ENCODE data around the gene TMEM80.

The TMEM80 gene

DNA sequence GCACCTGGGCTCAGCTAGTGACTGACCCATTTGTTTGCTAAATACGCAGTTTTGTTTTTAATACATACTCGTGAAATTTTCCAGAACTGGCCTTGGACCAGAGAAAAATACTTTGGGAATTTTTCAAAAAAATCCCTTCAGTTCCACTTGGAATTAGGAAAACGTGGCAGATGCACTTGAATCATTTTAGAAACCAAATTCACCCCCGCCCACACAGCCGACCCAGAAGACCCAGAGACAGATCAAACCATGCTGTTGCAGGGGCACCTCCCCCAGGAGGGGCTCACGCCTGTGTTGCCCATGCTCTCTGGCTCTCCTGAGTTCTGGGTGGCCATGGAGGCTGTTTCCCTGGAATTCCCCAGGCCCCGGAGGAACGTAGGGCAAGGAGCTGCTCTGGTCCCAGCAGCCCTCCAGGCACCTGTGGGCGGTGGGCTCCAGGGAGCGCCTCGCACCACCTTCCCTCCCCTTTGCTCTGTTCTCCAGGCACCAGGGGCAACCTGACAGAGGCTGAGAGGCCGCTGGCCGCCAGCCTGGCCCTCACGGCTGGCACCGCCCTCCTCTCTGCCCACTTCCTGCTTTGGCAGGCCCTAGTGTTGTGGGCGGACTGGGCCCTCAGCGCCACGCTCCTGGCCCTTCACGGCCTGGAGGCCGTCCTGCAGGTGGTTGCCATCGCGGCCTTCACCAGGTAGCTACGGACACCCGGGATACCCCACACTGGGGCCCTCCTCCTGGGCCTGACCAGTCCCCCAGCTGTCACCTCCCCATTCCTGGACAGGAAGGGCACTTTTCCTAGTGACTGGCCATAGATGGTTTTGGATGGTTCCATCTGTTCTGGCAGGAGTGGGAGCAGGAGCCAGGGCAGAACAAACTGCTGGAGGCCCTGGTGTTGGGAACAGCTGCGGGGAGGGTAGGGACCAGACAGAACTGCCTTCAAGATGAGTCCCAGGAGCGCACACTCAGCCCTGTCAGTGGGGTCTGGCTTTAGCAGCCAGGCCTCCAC lies 7.1 kb downstream of the TMEM80 start:
- DNase-seq, result no peak

DNA sequence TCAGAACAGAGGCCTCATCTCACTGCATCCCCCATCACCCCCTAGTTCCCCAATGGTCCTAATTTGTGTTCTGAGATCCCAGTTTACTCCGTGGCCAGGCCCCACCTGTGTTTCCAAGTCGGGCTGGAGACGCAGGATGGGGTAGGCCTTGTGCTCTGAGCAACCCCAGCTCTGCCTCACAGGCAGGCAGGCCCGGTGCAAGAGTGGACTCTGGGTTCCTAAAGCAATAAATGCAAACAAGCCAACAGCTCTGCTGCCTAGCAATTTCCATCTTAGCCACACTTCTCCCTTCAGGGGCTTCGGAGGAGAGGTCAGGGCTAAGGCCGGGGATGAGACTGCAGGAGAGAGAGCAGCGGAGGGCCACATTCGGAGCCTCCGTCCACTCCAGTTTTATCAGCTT lies 7.9 kb downstream of the TMEM80 start:
- no peak for DNase-seq

DNA sequence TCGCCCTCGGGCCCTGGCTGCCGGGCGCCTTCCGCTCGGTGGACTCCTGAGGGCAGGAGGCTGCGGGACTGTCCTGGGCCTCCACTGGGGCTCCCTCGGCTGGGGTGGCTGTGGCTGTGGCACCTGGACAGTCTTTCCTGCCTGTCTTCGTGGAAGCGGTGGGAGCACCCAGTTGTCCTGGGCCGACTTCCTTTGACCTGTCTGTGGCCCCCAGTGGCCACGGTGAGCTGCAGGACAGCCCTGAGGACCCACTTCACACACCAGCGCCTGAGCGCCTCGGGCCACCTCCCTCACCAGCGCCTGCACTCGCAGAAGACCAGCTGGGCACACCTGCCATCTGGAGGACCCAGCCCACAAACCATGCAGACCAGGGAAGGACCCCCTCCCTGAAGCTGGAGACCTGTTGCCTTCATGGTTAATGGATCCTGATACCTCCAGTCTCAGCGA lies 8.6 kb downstream of the TMEM80 start:
- no peak for DNase-seq

DNA sequence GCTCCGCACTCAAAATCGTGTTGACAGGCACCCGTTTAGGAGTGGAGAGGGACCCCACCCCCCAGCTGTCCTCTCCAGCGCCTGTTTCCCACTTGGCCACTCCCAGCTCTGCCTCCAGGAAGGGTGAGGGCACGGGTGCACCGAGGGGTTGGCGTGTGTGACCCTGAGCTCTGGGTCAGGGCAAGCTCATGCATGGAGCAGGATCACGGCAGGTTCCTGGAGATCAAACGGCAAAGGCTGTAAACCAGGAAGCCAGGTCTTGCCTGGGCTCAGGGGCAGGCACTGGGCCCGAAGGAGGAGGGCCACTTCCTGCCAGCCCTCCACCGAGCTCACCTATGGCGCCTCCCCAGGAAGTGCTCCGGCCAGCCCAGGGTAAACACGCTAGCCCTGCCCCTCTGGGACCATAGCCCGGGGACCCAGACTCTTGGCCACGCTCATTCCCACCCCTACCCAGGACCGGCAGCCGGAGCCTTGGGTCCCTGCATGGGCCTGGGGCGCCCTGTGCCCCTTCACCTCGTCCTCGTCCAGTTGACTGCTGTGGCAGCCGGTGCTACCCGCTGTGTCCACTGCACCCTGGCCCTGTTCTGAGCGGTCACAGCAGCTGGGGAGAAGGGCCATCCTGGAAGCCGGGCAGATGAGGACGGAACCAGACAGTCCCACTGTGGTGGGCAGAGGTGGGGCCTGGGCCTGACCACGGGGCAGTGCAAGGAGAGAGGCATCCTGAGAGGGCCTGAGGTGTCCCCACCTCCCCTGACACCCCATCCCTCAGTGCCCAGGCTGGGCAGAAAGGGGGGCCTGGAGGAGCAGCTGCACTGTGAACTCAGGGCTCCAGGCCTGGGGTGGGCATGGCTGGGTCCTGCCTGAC lies 9.4 kb downstream of the TMEM80 start:
- DNase-seq, result no peak

DNA sequence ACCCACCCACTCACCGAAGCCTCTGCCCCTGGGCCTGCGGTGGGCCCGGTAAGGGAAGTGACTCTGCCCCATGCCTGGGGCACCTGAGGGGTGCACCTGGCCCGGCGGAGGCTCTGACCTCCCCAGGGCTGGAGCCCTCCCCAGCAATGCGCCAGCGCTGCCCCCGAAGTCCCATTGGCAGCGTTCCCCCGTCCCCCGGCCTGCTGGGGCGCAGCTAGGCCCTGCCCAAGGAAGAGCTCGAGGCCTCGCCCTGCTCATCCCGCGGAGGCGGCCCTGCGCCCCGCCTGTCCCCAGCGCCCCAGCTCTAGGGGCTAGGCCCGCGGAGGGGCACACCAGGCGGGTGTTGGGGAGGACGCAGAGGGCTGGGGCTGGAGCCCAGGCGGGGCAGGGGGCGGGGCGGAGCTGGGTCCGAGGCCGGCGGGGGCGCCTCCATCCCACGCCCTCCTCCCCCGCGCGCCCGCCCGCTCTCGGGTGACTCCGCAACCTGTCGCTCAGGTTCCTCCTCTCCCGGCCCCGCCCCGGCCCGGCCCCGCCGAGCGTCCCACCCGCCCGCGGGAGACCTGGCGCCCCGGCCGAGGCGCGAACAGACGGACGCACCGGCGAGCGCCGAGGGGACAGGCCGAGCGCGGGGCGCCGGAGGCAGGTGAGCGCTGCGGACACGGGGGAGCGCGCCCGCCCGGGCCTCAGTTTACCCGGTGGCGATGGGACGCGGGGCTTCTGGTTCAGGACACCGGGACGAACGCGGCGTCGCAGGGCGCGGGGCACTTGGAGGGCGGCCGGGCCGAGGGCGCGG lies 10.2 kb downstream of the TMEM80 start, which contains the start of gene EPS8L2:
Gene EPS8L2, plus strand, starts transcription at position 586 of the 793 bp plus-strand sequence. CDS start 3,177 bp downstream, outside the sequence.
- DNase-seq, result no peak

DNA sequence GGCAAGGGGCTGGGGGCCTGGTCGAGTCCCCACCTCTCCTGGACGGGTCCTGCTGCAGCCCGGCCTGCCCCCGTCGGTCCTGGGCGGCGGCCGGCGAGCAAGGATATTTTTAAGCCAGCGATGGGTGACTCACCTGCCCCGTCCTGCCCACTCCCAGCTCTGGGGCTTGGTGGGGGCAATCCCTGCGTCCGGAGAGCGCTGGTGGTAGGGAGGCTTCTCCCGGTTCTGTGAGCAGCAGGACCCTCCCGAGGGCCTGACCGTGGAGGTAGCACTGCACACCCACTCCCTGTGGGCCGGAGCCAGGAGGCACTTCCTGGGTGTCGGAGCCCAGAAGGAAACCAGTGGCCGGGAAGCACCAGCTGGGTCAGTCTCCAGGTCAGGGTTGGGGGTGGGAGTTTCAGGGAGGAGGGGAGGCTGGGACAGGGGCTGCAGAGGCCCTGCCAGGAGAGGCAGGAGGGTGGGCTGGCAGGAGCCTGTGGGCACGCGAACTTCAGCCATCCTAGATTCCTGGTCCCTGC lies 10.9 kb downstream of the TMEM80 start:
- DNase-seq, result no peak

DNA sequence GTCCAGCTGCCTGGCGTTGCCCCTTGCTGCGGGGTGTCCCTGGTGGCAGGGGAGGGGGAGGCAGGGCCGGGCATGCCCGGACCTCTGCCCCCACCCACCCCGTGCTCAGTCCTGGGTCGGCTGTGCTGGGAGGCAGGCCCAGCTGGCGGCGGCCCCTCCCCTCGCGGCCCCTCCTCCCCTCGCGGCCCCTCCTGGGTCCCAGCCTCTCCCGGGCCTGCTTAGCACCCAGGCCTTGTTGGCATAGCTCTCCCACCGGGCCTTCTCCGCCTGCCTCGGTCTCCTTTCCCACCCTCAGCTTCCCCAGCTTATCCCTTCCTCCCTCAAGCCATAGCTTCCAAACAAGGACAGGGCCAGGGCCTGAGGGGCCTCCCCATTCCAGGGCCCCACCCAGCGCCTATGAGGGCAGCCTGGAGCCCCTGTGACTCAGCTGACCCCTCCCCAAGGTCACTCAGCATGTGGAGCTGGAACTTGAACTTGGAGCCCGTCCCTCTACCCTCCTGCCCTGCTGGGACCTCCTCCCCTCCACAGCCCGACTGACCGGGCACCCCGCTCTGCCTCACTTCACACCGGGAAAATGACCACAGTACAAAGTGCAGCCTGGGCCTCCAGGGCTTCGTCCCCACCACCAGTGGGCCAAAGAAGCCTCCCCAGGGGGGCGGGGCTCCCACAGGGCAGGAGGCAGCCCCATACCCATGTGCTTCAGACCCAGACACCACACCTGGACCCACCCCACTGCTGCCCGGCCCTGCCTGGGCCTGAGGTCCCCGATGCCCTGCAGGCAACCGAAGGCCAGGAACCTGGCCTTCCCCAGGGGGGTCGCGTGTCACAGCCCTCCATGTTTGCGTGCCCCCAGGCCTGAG lies 11.6 kb downstream of the TMEM80 start:
- DNase-seq, result no peak

DNA sequence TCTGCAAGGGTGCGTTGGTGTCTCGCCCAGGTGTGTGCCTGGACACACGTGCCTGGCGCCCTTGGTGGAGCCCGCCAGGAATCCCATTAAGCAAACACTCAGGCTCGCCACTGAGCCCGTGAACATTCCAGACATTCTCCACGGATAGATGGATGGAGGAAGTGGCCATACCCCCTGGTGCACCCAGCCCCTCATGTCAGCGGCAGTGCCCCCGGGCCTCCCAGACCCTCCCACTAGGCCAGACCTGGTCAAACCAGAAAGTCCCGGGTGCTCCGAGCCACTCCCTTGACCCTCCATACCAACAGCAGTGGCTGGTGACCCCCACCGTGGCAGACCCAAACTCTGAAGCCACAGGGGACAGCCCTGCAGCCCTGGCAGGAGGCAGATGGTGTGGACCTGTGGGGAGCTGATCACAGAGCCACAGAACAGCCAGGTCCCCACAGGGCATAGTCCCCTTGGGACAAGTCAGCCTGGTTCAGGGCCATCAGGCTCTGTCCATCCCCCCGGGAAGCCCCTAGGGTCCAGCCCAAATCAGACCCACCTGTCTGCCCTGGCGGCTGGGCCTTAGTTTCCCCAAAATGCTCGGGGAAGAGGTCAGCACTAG lies 12.3 kb downstream of the TMEM80 start:
- DNase-seq, result no peak

DNA sequence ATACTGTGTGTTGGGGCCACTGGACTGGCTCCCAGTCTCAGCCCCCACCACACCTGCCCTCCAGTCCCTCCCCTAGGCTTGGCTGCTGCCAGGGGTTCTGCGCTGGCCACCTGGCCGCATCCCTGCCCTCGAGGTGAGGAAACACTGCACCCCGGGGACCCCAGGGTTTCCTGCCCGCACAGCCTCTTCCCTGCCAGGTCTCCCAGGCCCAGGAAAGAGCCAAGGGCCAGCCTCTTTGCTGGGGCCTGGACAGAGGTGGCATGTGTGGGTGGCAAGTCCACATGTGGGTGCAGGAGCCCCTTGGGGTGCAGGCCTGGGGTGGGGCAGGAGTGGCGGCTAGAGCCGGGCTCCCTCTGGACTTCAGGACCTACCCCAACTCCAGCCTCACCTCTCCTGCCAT lies 12.9 kb downstream of the TMEM80 start:
- no peak for DNase-seq

DNA sequence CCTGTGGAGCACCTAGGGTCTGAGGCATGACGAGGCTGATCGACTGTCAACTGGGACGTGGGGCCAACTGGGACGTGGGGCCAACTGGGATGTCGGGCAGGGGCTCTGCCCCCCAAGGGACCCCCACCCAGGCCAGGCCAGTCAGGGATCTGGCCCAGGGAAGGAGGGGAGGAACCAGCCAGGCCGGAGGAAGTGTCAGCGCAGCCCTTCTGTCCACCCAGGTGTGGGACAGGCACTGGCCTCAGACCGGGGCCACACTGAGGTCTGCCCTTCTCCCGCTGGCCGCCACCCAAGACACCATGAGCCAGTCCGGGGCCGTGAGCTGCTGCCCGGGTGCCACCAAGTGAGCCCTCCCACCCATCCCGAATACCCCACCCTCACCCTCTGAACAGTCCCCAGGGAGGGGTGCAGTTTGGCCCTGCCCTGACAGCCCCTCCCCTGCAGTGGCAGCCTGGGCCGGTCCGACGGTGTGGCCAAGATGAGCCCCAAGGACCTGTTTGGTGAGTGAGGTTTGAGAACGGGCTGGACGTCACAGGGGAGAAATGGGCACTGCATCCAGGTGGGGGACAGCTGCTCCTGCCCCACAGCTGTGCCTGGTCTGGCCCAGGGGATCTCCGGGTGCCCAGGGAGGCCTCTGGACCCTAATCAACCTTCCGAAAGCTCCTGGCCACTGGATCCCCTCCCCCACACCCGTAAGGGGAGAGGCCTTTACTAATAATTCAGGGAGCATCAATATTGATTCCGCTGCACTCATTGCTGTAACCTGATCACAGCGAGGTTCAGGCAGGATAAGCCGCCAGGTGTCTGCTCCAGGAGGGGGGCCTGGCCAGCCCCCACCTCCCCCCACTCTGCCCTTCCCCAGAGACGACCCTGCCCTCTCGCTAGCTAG lies 13.7 kb downstream of the TMEM80 start:
- DNase-seq, result no peak

DNA sequence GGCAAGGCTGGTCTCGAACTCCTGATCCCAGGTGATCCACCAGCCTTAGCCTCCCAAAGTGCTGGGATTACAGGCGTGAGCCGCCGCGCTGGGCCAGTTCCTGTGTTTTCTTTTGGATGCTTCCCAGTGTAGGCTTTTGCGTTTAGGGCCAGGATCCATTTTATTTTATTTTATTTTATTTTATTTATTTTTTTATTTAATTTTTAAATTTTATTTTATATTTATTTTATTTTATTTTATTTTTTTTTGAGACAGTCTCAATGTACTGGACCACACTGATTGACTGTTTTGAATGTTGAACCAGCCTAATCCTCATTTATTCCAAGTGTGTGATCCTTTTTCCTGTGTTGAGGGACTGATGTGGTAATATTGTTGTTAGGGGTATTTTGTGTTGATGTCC lies 18.8 kb downstream of the TMEM80 start:
- no peak for DNase-seq

DNA sequence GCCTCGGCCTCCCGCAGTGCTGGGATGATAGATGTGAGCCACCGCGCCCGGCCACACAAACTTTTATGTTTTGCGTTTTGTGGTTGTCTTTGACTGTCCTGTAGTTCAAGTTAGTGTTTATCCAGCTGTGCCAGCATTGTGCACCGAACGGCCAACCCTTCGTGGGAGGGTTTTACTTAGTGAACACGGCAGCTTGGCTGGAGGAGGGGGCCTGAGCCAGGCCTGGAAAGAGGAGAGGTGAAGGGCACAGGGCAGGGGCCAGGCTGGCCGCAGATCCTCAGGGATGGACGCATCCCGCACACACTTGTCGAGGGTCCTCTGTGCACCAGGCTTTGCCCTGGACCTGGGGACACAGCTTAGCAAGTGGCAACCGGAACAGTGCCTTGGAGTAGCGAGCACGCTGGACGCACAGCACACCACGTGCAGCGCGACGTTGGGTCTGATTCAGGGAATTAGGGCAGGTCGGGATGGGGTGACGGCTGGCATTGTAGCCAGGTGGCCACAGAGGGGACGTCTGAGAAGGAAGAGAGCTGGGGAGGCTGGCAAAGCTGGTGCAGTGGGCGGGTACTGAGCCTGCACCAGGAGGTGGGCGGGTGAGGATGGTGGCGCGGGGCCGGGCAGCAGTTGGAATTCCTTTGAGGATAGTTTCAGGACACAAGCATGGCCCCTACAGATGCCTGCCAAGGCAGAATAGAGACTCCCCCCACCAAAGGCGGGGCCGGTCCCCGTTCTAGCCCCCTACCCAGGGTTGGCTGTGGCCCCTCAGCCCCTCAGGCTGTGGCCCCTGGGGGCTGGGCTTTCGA lies 23.8 kb downstream of the TMEM80 start:
- no peak for DNase-seq

DNA sequence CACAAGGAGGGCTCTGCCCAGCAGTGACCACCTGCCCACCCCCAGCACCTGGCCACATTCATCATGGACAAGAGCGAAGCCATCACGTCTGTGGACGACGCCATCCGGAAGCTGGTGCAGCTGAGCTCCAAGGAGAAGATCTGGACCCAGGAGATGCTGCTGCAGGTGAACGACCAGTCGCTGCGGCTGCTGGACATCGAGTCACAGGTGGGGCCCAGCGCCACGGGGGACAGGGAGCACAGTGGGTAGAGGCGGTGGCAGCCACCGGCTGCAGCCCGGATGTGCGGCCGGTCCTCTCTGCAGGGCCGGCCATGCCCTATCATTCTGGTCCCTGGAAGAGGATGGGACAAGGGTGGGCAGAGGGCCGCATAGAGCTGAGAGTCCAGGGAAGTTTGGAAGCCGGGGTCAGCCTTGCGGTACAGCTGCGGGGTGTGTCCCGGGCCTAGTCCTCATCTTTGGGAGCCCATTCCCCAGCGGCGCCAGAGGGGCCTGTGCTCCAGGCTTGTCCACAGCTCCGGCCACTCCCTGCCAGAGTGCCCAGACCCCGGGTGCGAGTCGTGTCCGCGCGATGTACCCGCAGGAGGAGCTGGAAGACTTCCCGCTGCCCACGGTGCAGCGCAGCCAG lies 24.5 kb downstream of the TMEM80 start:
- no peak for DNase-seq

DNA sequence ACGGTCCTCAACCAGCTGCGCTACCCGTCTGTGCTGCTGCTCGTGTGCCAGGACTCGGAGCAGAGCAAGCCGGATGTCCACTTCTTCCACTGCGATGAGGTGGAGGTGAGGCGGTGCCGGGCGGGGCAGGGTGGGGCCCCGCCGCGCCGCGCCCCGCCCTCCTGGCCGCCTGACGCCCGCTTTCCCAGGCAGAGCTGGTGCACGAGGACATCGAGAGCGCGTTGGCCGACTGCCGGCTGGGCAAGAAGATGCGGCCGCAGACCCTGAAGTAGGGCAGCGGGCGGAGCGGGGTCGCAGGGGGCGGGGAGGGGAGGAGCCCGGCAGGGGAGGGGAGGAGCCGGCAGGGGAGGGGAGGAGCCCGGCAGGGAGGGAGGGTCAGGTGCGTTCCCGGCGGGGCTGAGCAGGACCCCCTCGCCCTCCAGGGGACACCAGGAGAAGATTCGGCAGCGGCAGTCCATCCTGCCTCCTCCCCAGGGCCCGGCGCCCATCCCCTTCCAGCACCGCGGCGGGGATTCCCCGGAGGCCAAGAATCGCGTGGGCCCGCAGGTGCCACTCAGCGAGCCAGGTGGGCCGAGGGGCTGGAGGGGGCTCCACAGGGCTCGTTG lies 25.1 kb downstream of the TMEM80 start:
- no peak for DNase-seq

DNA sequence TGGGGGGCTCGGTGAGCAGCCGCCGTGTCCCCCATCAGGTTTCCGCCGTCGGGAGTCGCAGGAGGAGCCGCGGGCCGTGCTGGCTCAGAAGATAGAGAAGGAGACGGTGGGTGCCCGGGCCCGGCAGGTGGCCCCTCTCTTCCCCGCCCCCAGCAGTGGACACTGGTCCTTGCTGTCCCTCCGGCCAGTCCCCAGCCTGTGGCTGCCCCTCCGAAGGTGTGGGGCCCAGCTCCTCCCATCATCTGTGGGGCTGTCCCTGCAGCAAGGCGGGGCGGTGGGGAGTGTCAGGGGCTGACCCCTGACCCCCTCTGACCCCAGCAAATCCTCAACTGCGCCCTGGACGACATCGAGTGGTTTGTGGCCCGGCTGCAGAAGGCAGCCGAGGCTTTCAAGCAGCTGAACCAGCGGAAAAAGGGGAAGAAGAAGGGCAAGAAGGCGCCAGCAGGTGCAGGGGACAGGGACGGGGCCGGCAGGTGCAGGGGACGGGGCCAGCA lies 25.7 kb downstream of the TMEM80 start:
- DNase-seq, result no peak

DNA sequence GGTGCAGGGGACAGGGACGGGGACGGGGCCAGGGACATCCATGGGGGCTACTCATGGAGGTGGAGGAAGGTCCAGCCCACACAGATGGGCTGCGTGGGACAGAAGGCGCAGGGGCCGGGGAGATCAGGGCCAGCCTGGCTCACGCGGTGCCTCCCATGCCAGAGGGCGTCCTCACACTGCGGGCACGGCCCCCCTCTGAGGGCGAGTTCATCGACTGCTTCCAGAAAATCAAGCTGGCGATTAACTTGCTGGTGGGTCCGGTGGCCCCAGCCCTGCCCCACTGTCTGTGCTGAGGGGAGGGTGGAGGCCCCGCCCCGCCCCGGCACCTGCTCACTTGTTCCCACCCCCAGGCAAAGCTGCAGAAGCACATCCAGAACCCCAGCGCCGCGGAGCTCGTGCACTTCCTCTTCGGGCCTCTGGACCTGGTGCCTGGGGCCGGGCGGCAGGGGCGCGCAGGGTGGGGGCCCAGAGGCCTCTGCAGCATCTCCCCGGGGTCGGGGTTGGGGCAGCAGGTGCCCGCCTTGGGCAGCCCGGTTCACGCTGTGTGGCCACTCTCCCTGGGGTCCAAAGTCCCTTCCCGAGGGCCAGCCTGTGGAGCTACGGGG lies 26.2 kb downstream of the TMEM80 start:
- peak; percentile 74 for DNase-seq

DNA sequence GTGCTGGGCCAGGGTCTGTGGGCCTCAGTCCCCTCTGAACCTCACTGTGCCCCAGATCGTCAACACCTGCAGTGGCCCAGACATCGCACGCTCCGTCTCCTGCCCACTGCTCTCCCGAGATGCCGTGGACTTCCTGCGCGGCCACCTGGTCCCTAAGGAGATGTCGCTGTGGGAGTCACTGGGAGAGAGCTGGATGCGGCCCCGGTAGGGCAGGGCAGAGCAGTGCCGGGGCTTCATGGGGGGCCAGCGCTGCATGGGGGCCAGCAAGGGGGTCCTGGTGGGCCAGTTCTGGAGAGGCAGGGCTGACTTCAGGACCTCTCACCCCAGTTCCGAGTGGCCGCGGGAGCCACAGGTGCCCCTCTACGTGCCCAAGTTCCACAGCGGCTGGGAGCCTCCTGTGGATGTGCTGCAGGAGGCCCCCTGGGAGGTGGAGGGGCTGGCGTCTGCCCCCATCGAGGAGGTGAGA lies 26.8 kb downstream of the TMEM80 start:
- DNase-seq, result no peak
